Upper lobe of left lung (tissue), 6 donors: ENCODE measurements around the gene NAPB. TPM values are rescaled to one million over a fixed set of nuclear protein-coding genes. Genes with fewer than 3 reads are reported as not detected.
A peak's percentile ranks its signal among the peaks of the same experiment; 100 is the strongest.

Experiments used
- ATAC-seq, 2 donors: fragments of 200-7000 bp; cut with Tn5 transposase; one replicate each; pipeline ENCODE4 v1.9.1; 2022; ENCODE audit warnings: mild to moderate bottlenecking in 2 of 2, moderate library complexity in 2 of 2; ENCODE audit not compliant: low FRiP score in 2 of 2
- DNase-seq, 2 donors: peaks; one replicate each; pipeline ENCODE4 v3.0.0-alpha.2; 2019 to 2020
- H3K27ac ChIP-seq, 4 donors: fragments of 200-600 bp; sonication (generic); one replicate each; pipeline ENCODE4 v1.5.1; 2016 to 2019
- H3K27me3 ChIP-seq, 4 donors: fragments of 200-600 bp; sonication (generic); one replicate each; pipeline ENCODE4 v1.5.1; 2017 to 2019
- H3K36me3 ChIP-seq, 4 donors: fragments of 200-600 bp; sonication (generic); one replicate each; pipeline ENCODE4 v1.5.1; 2016 to 2019
- H3K4me1 ChIP-seq, 4 donors: fragments of 200-600 bp; sonication (generic); one replicate each; pipeline ENCODE4 v1.5.1; 2018 to 2019
- H3K4me3 ChIP-seq, 4 donors: fragments of 200-600 bp; sonication (generic); one replicate each; pipeline ENCODE4 v1.5.1; 2017 to 2019; ENCODE audit warnings: mild to moderate bottlenecking in 2 of 4, moderate library complexity in 1 of 4
- H3K9me3 ChIP-seq, 4 donors: fragments of 200-600 bp; sonication (generic); one replicate each; pipeline ENCODE4 v1.5.1; 2018 to 2019
- CTCF ChIP-seq, 6 experiments: fragments of 450-650 bp in 4 of 6; fragments of 200-600 bp in 2 of 6; sonication (generic) in 2 of 6; IDR thresholded peaks; one replicate each; pipeline ENCODE4 v1.5.1; 2016 to 2019; ENCODE audit warnings: antibody characterized with exemption in 6 of 6
- EP300 ChIP-seq, 4 donors: sonication (generic); formaldehyde crosslinking; IDR thresholded peaks; one replicate each; pipeline ENCODE4 v1.5.1; 2017; ENCODE audit warnings: antibody characterized with exemption in 4 of 4, control low read depth in 2 of 4
- POLR2A ChIP-seq, 4 donors: fragments of 450-650 bp; IDR thresholded peaks; one replicate each; pipeline ENCODE4 v1.5.1; 2016 to 2017; ENCODE audit warnings: antibody characterized with exemption in 4 of 4, mild to moderate bottlenecking in 2 of 4
- POLR2AphosphoS5 ChIP-seq, 2 donors: sonication (generic); formaldehyde crosslinking; IDR thresholded peaks; one replicate each; pipeline ENCODE4 v1.5.1; 2017; ENCODE audit warnings: antibody characterized with exemption in 2 of 2
- WGBS, 2 donors: methylation state at CpG; one replicate each; pipeline ENCODE4 v1.1.5; 2017 to 2018; 5-methylcytosine and 5-hydroxymethylcytosine counted together
- total RNA-seq, 6 donors: library from RNA; depleted of rRNA in 4 of 6; stranded (reverse); fragments of >200 nt in 4 of 6; gene quantifications; one replicate each; pipeline versions ENCODE4 v1.1.0 to v1.2.1, GENCODE V29; 2016 to 2021
- donor health status: DM: no; HTN: no; CAD: no; lungs with moderate emphysema.
- donor health status: DM: no; HTN: yes; CAD: no; lungs with severe emphysema.

The NAPB gene
- total RNA-seq, 6 donors from 2014 or later, result 9.7 to 27.7 (median 11.1) TPM

- no peak for TF ChIP-seq EP300 (IDR thresholded peaks at IDR 0.05)
- TF ChIP-seq CTCF (IDR thresholded peaks at IDR 0.05), result no peak
- Histone ChIP-seq H3K27me3 (no peaks in the 10 kb centered on the region), H3K36me3 (peaks cover 18 to 52% (median 26%) of the 10 kb centered on the region in 4 donors), H3K4me3 (no peak overlapping the region), H3K9me3 (no peaks in the 10 kb centered on the region), H3K27ac (peak overlapping the region in 1 of 4 donors; percentile 30), H3K4me1 (peaks cover 7 to 16% (median 11%) of the 10 kb centered on the region in 4 donors)
- ATAC-seq, result peak in 1 of 2 donors; percentile 78
- DNase-seq, result peak in 1 of 2 donors; percentile 62
- WGBS, 2 donors, result 88 to 92% methylated on average over 4 of the region's 4 CpGs
These were observed 27.1 kb downstream of the NAPB start for GRCh38 chr20:23393996-23394775.

- ATAC-seq (no peak), DNase-seq (no peak)
- peaks cover 0 to 14% (median 3%) of the 10 kb centered on the region in 4 donors for H3K4me1 ChIP-seq
- no peak overlapping the region for H3K27ac ChIP-seq
- TF ChIP-seq POLR2A (IDR thresholded peaks at IDR 0.05), result no peak
- TF ChIP-seq EP300 (IDR thresholded peaks at IDR 0.05), result no peak
- TF ChIP-seq POLR2AphosphoS5 (IDR thresholded peaks at IDR 0.05), result no peak
- no peak for TF ChIP-seq CTCF (IDR thresholded peaks at IDR 0.05)
- no peak overlapping the region for H3K4me3 ChIP-seq
- WGBS, 2 donors, result 94% methylated on average over 4 of the region's 4 CpGs
- peaks cover 18 to 72% (median 26%) of the 10 kb centered on the region in 4 donors for H3K36me3 ChIP-seq
- no peaks in the 10 kb centered on the region for H3K27me3 ChIP-seq
- H3K9me3 ChIP-seq, result no peaks in the 10 kb centered on the region
These were observed 29.5 kb downstream of the NAPB start for GRCh38 chr20:23391707-23392310.

GRCh38 chr20:23390091-23390774, 31.1 kb downstream of the NAPB start:
- 76 to 87% methylated on average over 1 of the region's 1 CpG for WGBS, 2 donors
- peaks cover 18 to 71% (median 25%) of the 10 kb centered on the region in 4 donors for H3K36me3 ChIP-seq
- TF ChIP-seq EP300 (IDR thresholded peaks at IDR 0.05) (no peak), CTCF (IDR thresholded peaks at IDR 0.05) (no peak), POLR2A (IDR thresholded peaks at IDR 0.05) (no peak), POLR2AphosphoS5 (IDR thresholded peaks at IDR 0.05) (no peak)

GRCh38 chr20:23387118-23387443, 34.2 kb downstream of the NAPB start:
- TF ChIP-seq CTCF (IDR thresholded peaks at IDR 0.05) (no peak), POLR2AphosphoS5 (IDR thresholded peaks at IDR 0.05) (no peak), EP300 (IDR thresholded peaks at IDR 0.05) (no peak), POLR2A (IDR thresholded peaks at IDR 0.05) (no peak)
- H3K4me3 ChIP-seq, result no peak overlapping the region
- WGBS, 2 donors, result 90 to 91% methylated on average over 3 of the region's 3 CpGs
- no peak overlapping the region for H3K27ac ChIP-seq
- peaks cover 0 to 6% (median 0%) of the 10 kb centered on the region in 4 donors for H3K4me1 ChIP-seq
- H3K27me3 ChIP-seq, result no peaks in the 10 kb centered on the region
- no peak for ATAC-seq
- H3K36me3 ChIP-seq, result peaks cover 4 to 50% (median 6%) of the 10 kb centered on the region in 4 donors
- H3K9me3 ChIP-seq, result no peaks in the 10 kb centered on the region
- no peak for DNase-seq

More at GRCh38 chr20:23390091-23390774, 31.1 kb downstream of the NAPB start:
- no peak for ATAC-seq
- DNase-seq, result no peak
- Histone ChIP-seq H3K27me3 (no peaks in the 10 kb centered on the region), H3K4me1 (peaks cover 0 to 14% (median 6%) of the 10 kb centered on the region in 4 donors), H3K9me3 (no peaks in the 10 kb centered on the region), H3K27ac (no peak overlapping the region), H3K4me3 (no peak overlapping the region)
